Stimulated activated CD8-positive, alpha-beta memory T cell treated with anti-CD3 and anti-CD28 coated beads, Interleukin-12 subunit alpha, Interleukin-12 subunit beta, amount 100 ng/mL, for 24 hours (primary cell): ENCODE results near the gene NR2F6.
"Not testable (repeated sequence)": the region's sequence is repeated elsewhere in the genome, so short reads cannot be mapped to it uniquely, and the experiment has no call there.

ENCODE experiments used
- DNase-seq: peaks from one replicate; pipeline ENCODE4 v3.0.0-alpha.2; 2020; ENCODE audit errors: extremely low read depth

Gene NR2F6

GRCh38 chr19:17211547-17212446 lies 33.9 kb downstream of the NR2F6 start:
- no peak for DNase-seq

GRCh38 chr19:17210296-17210695 lies 35.4 kb downstream of the NR2F6 start:
- DNase-seq, result no peak

- DNase-seq, result peak; percentile 16
Observed at GRCh38 chr19:17209126-17210036, 36.3 kb downstream of the NR2F6 start.

DNA sequence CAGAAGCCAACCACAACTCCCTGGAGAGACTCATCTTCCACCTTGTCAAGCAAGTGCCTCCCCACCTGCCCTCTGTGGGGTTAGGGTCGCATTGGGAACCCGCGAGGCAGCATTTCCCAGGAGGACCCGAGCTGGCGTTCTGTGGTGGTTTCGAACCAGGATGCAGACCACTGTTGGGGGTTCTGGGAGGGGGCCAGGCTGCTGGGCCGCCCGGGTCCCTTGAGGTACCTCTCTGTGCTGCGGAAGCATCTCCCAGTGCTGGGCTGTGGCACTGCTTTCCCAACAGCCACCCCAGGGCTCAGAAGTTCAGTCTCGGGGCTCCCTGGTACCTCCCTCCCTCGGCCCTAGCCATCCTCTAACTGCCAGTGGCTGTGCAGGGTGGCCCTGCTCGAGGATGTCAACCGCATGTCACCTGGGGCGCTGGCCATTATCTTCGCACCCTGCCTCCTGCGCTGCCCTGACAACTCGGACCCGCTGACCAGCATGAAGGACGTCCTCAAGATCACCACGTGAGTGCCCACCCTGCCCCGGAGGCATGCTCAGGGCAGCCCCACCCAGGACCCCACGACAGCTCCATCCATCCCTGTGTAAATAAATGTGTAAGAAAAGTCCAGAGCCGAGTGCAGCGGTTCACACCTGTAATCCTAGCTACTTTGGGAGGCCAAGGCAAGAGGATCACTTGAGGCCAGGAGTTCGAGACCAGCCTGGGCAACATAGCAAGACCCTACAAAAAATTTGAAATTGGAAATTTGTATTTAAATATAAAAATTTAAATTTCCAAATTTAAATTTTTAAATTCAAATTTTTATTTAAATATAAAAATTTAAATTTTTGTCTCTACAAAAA lies 38.8 kb downstream of the NR2F6 start:
- no peak for DNase-seq

- no peak for DNase-seq
Observed at GRCh38 chr19:17205237-17206140, 40.2 kb downstream of the NR2F6 start.

DNA sequence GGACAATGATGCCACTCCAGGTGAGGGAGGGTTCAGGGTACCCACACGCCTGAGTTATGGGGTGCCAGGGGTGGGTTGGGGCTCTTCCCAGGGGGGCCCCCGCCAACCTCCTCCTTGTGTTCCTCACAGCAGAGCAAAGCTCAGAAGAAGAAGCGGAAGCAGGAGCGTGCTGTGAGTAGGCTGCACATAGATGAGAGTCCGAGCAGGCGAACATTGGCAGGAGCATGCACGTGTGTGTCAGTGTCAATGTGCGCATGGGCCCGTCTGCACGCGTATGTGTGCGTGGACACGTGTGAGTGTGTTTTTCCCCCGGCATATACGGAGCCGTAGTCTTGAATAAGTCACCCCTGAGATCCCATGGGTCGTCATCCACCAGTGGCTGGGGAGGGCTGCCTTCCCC lies 43.0 kb downstream of the NR2F6 start:
- no peak for DNase-seq

- no peak for DNase-seq
Observed at GRCh38 chr19:17202249-17202648, 43.5 kb downstream of the NR2F6 start.

DNA sequence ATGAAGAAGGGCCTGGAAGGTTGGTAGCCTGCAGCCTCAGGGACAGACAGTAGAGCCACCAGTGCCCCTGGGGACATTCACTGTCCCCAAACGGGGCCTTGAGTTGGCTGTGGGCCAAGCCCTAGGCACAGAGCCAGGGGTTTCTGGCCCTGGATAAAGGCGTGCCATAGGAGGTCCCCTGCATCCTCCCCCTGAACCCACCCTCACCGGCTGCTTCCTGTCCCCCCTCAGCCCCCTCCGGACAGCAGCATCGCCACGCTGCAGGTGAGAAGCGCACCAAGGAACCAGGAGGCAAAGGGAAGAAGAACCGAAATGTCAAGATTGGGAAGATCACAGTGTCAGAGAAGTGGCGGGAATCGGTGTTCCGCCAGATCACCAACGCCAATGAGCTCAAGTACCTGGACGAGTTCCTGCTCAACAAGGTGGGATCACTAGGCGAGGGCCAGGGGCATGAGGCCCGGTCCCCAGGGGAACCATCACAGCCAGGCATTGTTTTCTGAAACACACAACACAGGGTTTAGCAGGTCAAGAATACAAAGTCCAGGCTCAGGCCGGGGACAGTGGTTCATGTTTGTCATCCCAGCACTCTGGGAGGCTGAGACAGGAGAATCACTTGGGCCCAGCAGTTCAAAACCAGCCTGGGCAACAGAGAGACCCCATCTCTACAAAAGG lies 45.2 kb downstream of the NR2F6 start:
- DNase-seq, result no peak

GRCh38 chr19:17197666-17198065 lies 48.1 kb downstream of the NR2F6 start:
- DNase-seq, result no peak

DNA sequence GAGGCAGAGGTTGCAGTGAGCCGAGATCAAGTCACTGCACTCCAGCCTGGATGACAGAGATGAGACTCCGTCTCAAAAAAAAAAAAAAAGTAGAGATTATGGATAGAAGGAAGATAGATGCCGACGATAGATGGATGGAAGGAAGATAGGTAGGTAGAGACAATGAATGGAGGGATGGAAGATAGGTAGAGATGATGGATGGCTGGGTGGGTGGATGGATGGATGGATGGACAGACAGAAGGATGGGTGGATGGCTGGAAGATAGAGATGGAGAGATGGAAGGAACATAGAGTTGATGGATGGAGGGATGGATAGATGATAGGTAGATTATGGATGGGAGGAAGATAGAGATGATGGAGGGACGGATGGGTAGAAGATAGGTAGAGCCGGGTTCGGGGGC lies 49.1 kb downstream of the NR2F6 start:
- DNase-seq, result no peak

GRCh38 chr19:17195106-17195505 lies 50.6 kb downstream of the NR2F6 start:
- DNase-seq, result no peak

DNA sequence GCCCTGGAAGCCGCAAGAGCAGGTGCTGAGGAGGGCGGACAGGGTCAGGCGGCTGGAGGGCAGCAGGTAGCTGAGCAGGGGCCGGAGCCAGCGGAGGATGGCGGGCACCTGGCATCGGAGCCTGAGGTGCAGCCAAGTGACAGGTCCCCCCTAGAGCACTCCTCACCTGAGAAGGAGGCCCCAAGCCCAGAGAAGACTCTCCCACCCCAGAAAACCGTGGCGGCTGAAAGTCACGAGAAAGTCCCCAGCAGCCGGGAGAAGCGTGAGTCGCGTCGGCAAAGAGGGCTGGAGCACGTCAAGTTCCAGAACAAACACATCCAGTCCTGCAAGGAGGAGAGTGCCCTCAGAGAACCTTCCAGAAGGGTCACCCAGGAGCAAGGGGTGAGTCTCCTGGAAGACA lies 51.1 kb downstream of the NR2F6 start:
- no peak for DNase-seq

GRCh38 chr19:17192751-17193150 lies 53.0 kb downstream of the NR2F6 start:
- no peak for DNase-seq

- DNase-seq, result not testable (repeated sequence)
Observed at GRCh38 chr19:17191736-17192135, 54.0 kb downstream of the NR2F6 start.

GRCh38 chr19:17185590-17185989 lies 60.1 kb downstream of the NR2F6 start:
- no peak for DNase-seq

GRCh38 chr19:17184371-17184841 lies 61.3 kb downstream of the NR2F6 start:
- no peak for DNase-seq

DNA sequence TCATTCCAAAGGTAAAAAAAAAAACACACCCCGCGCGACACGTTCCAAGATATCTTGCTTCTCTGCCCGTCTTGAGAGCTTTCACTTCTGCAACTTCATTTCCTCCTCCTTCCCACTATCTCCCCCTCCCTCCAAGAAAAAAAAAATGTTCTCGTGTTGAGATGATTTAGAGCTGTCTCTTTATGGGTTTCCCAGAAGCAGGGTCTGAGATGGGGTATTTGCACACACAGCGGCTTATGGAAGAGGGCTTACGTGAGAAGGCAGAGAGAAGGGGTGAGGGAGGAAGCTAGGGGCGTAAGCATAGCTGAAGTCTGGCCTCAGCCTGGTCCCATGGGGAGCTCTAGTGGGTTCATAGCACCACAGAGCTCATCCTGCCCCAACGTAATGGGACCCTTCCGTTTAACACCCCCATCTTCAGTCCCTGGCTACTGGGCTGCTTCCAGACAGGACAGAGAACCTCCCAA lies 61.8 kb downstream of the NR2F6 start:
- no peak for DNase-seq

- no peak for DNase-seq
Observed at GRCh38 chr19:17183271-17183761, 62.4 kb downstream of the NR2F6 start.
